Parathyroid adenoma (tissue), 2 donors: Measurements from ENCODE around the gene NAALADL2.

Experiments used
- H2AFZ ChIP-seq: fragments of 300-600 bp; sonication (generic); one replicate; pipeline ENCODE4 v1.7.0; 2017; ENCODE audit warnings: antibody characterized with exemption, mild to moderate bottlenecking
- H3K27ac ChIP-seq: fragments of 300-600 bp; sonication (generic); one replicate; pipeline ENCODE4 v1.7.0; 2017
- H3K27me3 ChIP-seq: fragments of 300-600 bp; sonication (generic); one replicate; pipeline ENCODE4 v1.7.0; 2017; ENCODE audit warnings: low read length; ENCODE audit not compliant: control insufficient read depth, insufficient read depth
- H3K36me3 ChIP-seq: fragments of 300-600 bp; sonication (generic); one replicate; pipeline ENCODE4 v1.7.0; 2017; ENCODE audit warnings: low read length; ENCODE audit not compliant: control insufficient read depth, insufficient read depth
- H3K4me1 ChIP-seq: fragments of 300-600 bp; sonication (generic); one replicate; pipeline ENCODE4 v1.7.0; 2017; ENCODE audit warnings: control low read depth
- H3K4me2 ChIP-seq: fragments of 300-600 bp; sonication (generic); one replicate; pipeline ENCODE4 v1.7.0; 2017; ENCODE audit warnings: low read length
- H3K4me3 ChIP-seq: fragments of 300-600 bp; sonication (generic); one replicate; pipeline ENCODE4 v1.7.0; 2017; ENCODE audit warnings: low read depth, low read length
- H3K79me2 ChIP-seq: fragments of 300-600 bp; sonication (generic); one replicate; pipeline ENCODE4 v1.7.0; 2017; ENCODE audit warnings: control low read depth
- H3K9ac ChIP-seq: fragments of 300-600 bp; sonication (generic); one replicate; pipeline ENCODE4 v1.7.0; 2017; ENCODE audit warnings: mild to moderate bottlenecking
- H3K9me3 ChIP-seq: fragments of 300-600 bp; sonication (generic); one replicate; pipeline ENCODE4 v1.7.0; 2017; ENCODE audit warnings: low read length; ENCODE audit not compliant: control insufficient read depth
- CTCF ChIP-seq: fragments of 300-600 bp; sonication (generic); IDR thresholded peaks from one replicate; pipeline ENCODE4 v1.7.0; 2017; ENCODE audit warnings: antibody characterized with exemption, mild to moderate bottlenecking
- donor health status: primary hyperparathyroidism.

The NAALADL2 gene

GRCh38 chr3:175107231-175107630, 248.1 kb downstream of the NAALADL2 start:
- H3K4me1 ChIP-seq = no peaks in the 10 kb centered on the region
- H3K36me3 ChIP-seq = no peaks in the 10 kb centered on the region
- no peaks in the 10 kb centered on the region for H3K79me2 ChIP-seq

GRCh38 chr3:175107995-175108394, 248.9 kb downstream of the NAALADL2 start:
- no peak overlapping the region for H3K27ac ChIP-seq
- no peak for TF ChIP-seq CTCF
- H3K4me1 ChIP-seq = no peaks in the 10 kb centered on the region
- no peaks in the 10 kb centered on the region for H3K9me3 ChIP-seq
- H3K79me2 ChIP-seq = no peaks in the 10 kb centered on the region
- H3K9ac ChIP-seq = no peak overlapping the region
- H3K36me3 ChIP-seq = no peaks in the 10 kb centered on the region
- H2AFZ ChIP-seq = no peak overlapping the region
- H3K27me3 ChIP-seq = no peaks in the 10 kb centered on the region
- no peak overlapping the region for H3K4me3 ChIP-seq
- H3K4me2 ChIP-seq = no peak overlapping the region

More at GRCh38 chr3:175107231-175107630, 248.1 kb downstream of the NAALADL2 start:
- Histone ChIP-seq H3K9me3 (no peaks in the 10 kb centered on the region), H2AFZ (no peak overlapping the region), H3K27ac (no peak overlapping the region), H3K9ac (no peak overlapping the region), H3K4me2 (no peak overlapping the region), H3K4me3 (no peak overlapping the region), H3K27me3 (no peaks in the 10 kb centered on the region)
- TF ChIP-seq CTCF = no peak

GRCh38 chr3:175108613-175109151, 249.5 kb downstream of the NAALADL2 start:
- no peak for TF ChIP-seq CTCF
- Histone ChIP-seq H3K4me3 (no peak overlapping the region), H3K9ac (no peak overlapping the region), H3K79me2 (no peaks in the 10 kb centered on the region), H3K27me3 (no peaks in the 10 kb centered on the region), H3K27ac (no peak overlapping the region), H2AFZ (no peak overlapping the region), H3K4me2 (no peak overlapping the region), H3K9me3 (no peaks in the 10 kb centered on the region), H3K36me3 (no peaks in the 10 kb centered on the region), H3K4me1 (no peaks in the 10 kb centered on the region)

- H3K4me1 ChIP-seq = no peaks in the 10 kb centered on the region
- no peak overlapping the region for H3K27ac ChIP-seq
- H3K36me3 ChIP-seq = no peaks in the 10 kb centered on the region
- no peak overlapping the region for H3K4me2 ChIP-seq
- no peaks in the 10 kb centered on the region for H3K27me3 ChIP-seq
- no peak overlapping the region for H2AFZ ChIP-seq
- H3K79me2 ChIP-seq = no peaks in the 10 kb centered on the region
- H3K9ac ChIP-seq = no peak overlapping the region
- H3K9me3 ChIP-seq = no peaks in the 10 kb centered on the region
- no peak for TF ChIP-seq CTCF
- H3K4me3 ChIP-seq = no peak overlapping the region
These were observed 251.9 kb downstream of the NAALADL2 start for GRCh38 chr3:175111036-175111435.

- TF ChIP-seq CTCF = no peak
- Histone ChIP-seq H3K4me3 (no peak overlapping the region), H2AFZ (no peak overlapping the region), H3K4me1 (no peaks in the 10 kb centered on the region), H3K36me3 (no peaks in the 10 kb centered on the region), H3K27ac (no peak overlapping the region), H3K9me3 (no peaks in the 10 kb centered on the region), H3K9ac (no peak overlapping the region), H3K27me3 (no peaks in the 10 kb centered on the region), H3K79me2 (no peaks in the 10 kb centered on the region), H3K4me2 (no peak overlapping the region)
These were observed 259.3 kb downstream of the NAALADL2 start for GRCh38 chr3:175118382-175118941.
